BLaER1 (cell line): Measurements from ENCODE around the gene CFAP299.

Experiments used
- H3K27ac ChIP-seq: shearing (Covaris generic); formaldehyde crosslinking; 2 replicates; pipeline ENCODE4 v1.8.1; 2022
- H3K27me3 ChIP-seq: shearing (Covaris generic); formaldehyde crosslinking; 2 replicates; pipeline ENCODE4 v1.8.1; 2022
- H3K36me3 ChIP-seq: shearing (Covaris generic); formaldehyde crosslinking; 2 replicates; pipeline ENCODE4 v1.8.1; 2022
- H3K4me1 ChIP-seq: shearing (Covaris generic); formaldehyde crosslinking; 2 replicates; pipeline ENCODE4 v1.8.1; 2022
- H3K4me2 ChIP-seq: shearing (Covaris generic); formaldehyde crosslinking; 2 replicates; pipeline ENCODE4 v1.8.1; 2022
- H3K4me3 ChIP-seq: shearing (Covaris generic); formaldehyde crosslinking; 2 replicates; pipeline ENCODE4 v1.8.1; 2022
- H3K9ac ChIP-seq: shearing (Covaris generic); formaldehyde crosslinking; 2 replicates; pipeline ENCODE4 v1.8.1; 2022
- H3K9me3 ChIP-seq: shearing (Covaris generic); formaldehyde crosslinking; 2 replicates; pipeline ENCODE4 v1.8.1; 2022
- H4K20me1 ChIP-seq: shearing (Covaris generic); formaldehyde crosslinking; 2 replicates; pipeline ENCODE4 v1.8.1; 2022
- Cebpa-rat ChIP-seq: shearing (Covaris generic); IDR thresholded peaks from 2 replicates; pipeline ENCODE4 v1.8.1; 2022

CFAP299 gene

GRCh38 chr4:80385397-80386280, 50.1 kb downstream of the CFAP299 start:
- H3K27ac ChIP-seq = no peak overlapping the region
- no peaks in the 10 kb centered on the region for H4K20me1 ChIP-seq
- H3K9ac ChIP-seq = no peak overlapping the region
- no peak for TF ChIP-seq Cebpa-rat
- no peaks in the 10 kb centered on the region for H3K36me3 ChIP-seq
- no peaks in the 10 kb centered on the region for H3K4me1 ChIP-seq
- H3K9me3 ChIP-seq = peaks cover 31% of the 10 kb centered on the region
- H3K4me2 ChIP-seq = no peak overlapping the region
- no peak overlapping the region for H3K4me3 ChIP-seq
- H3K27me3 ChIP-seq = no peaks in the 10 kb centered on the region

GRCh38 chr4:80386281-80386886, 50.9 kb downstream of the CFAP299 start:
- Histone ChIP-seq H3K27me3 (no peaks in the 10 kb centered on the region), H3K36me3 (no peaks in the 10 kb centered on the region), H3K27ac (no peak overlapping the region), H3K4me1 (no peaks in the 10 kb centered on the region), H3K4me3 (no peak overlapping the region), H3K4me2 (no peak overlapping the region), H3K9me3 (peaks cover 31% of the 10 kb centered on the region), H4K20me1 (no peaks in the 10 kb centered on the region), H3K9ac (no peak overlapping the region)
- TF ChIP-seq Cebpa-rat = no peak

- no peak overlapping the region for H3K4me2 ChIP-seq
- H3K9me3 ChIP-seq = peaks cover 29% of the 10 kb centered on the region
- no peak overlapping the region for H3K9ac ChIP-seq
- no peak for TF ChIP-seq Cebpa-rat
- H3K36me3 ChIP-seq = no peaks in the 10 kb centered on the region
- H3K27ac ChIP-seq = no peak overlapping the region
- no peaks in the 10 kb centered on the region for H3K4me1 ChIP-seq
- no peak overlapping the region for H3K4me3 ChIP-seq
- H4K20me1 ChIP-seq = no peaks in the 10 kb centered on the region
- no peaks in the 10 kb centered on the region for H3K27me3 ChIP-seq
Observed at GRCh38 chr4:80387390-80388283, 52.1 kb downstream of the CFAP299 start.

- Histone ChIP-seq H3K27ac (no peak overlapping the region), H4K20me1 (no peaks in the 10 kb centered on the region), H3K27me3 (no peaks in the 10 kb centered on the region), H3K4me2 (no peak overlapping the region), H3K36me3 (no peaks in the 10 kb centered on the region), H3K4me1 (no peaks in the 10 kb centered on the region), H3K9me3 (peaks cover 24% of the 10 kb centered on the region), H3K4me3 (no peak overlapping the region), H3K9ac (no peak overlapping the region)
- TF ChIP-seq Cebpa-rat = no peak
Observed at GRCh38 chr4:80388284-80388607, 52.7 kb downstream of the CFAP299 start.

- Histone ChIP-seq H3K4me3 (no peak overlapping the region), H3K36me3 (no peaks in the 10 kb centered on the region), H3K9ac (no peak overlapping the region), H3K27ac (no peak overlapping the region), H4K20me1 (no peaks in the 10 kb centered on the region), H3K27me3 (no peaks in the 10 kb centered on the region), H3K9me3 (peaks cover 24% of the 10 kb centered on the region), H3K4me2 (no peak overlapping the region), H3K4me1 (no peaks in the 10 kb centered on the region)
- TF ChIP-seq Cebpa-rat = no peak
Observed at GRCh38 chr4:80390178-80390577, 54.6 kb downstream of the CFAP299 start.

GRCh38 chr4:80393246-80393969, 57.9 kb downstream of the CFAP299 start:
- H3K4me3 ChIP-seq = no peak overlapping the region
- TF ChIP-seq Cebpa-rat = no peak
- no peaks in the 10 kb centered on the region for H3K9me3 ChIP-seq

GRCh38 chr4:80393970-80394250, 58.4 kb downstream of the CFAP299 start:
- Histone ChIP-seq H3K4me3 (no peak overlapping the region), H3K9ac (no peak overlapping the region)
- no peak for TF ChIP-seq Cebpa-rat

More at GRCh38 chr4:80393246-80393969, 57.9 kb downstream of the CFAP299 start:
- no peak overlapping the region for H3K9ac ChIP-seq
- H3K36me3 ChIP-seq = no peaks in the 10 kb centered on the region
- H4K20me1 ChIP-seq = no peaks in the 10 kb centered on the region
- no peaks in the 10 kb centered on the region for H3K4me1 ChIP-seq
- H3K27me3 ChIP-seq = no peaks in the 10 kb centered on the region
- no peak overlapping the region for H3K27ac ChIP-seq
- H3K4me2 ChIP-seq = no peak overlapping the region

GRCh38 chr4:80407246-80407645, 71.7 kb downstream of the CFAP299 start:
- no peaks in the 10 kb centered on the region for H3K36me3 ChIP-seq
- no peaks in the 10 kb centered on the region for H3K27me3 ChIP-seq
- H3K4me2 ChIP-seq = no peak overlapping the region

More at GRCh38 chr4:80393970-80394250, 58.4 kb downstream of the CFAP299 start:
- H3K4me1 ChIP-seq = no peaks in the 10 kb centered on the region
- H3K4me2 ChIP-seq = no peak overlapping the region
- H3K27ac ChIP-seq = no peak overlapping the region
- no peaks in the 10 kb centered on the region for H4K20me1 ChIP-seq
- H3K36me3 ChIP-seq = no peaks in the 10 kb centered on the region
- H3K27me3 ChIP-seq = no peaks in the 10 kb centered on the region
- no peaks in the 10 kb centered on the region for H3K9me3 ChIP-seq

GRCh38 chr4:80409809-80410208, 74.3 kb downstream of the CFAP299 start:
- H3K27me3 ChIP-seq = no peaks in the 10 kb centered on the region
- no peak overlapping the region for H3K4me3 ChIP-seq
- H4K20me1 ChIP-seq = no peaks in the 10 kb centered on the region
- no peak overlapping the region for H3K27ac ChIP-seq
- H3K9ac ChIP-seq = no peak overlapping the region
- H3K4me1 ChIP-seq = no peaks in the 10 kb centered on the region
- no peak for TF ChIP-seq Cebpa-rat
- H3K4me2 ChIP-seq = no peak overlapping the region
- H3K36me3 ChIP-seq = no peaks in the 10 kb centered on the region
- H3K9me3 ChIP-seq = no peaks in the 10 kb centered on the region

More at GRCh38 chr4:80407246-80407645, 71.7 kb downstream of the CFAP299 start:
- Histone ChIP-seq H3K27ac (no peak overlapping the region), H3K4me1 (no peaks in the 10 kb centered on the region), H3K9ac (no peak overlapping the region), H3K4me3 (no peak overlapping the region), H3K9me3 (no peaks in the 10 kb centered on the region), H4K20me1 (no peaks in the 10 kb centered on the region)
- TF ChIP-seq Cebpa-rat = no peak
